GM19467 (cell line): Measurements from ENCODE around the gene C10orf53.
"Not testable (repeated sequence)": the region's sequence is repeated elsewhere in the genome, so short reads cannot be mapped to it uniquely, and the experiment has no call there.

ENCODE experiments used
- ATAC-seq: cut with Tn5 transposase; IDR thresholded peaks from one replicate; pipeline ENCODE4 v1.9.1; 2021; ENCODE audit warnings: mild to moderate bottlenecking, moderate library complexity; ENCODE audit not compliant: unreplicated experiment

Gene C10orf53

GRCh38 chr10:49686651-49687050 is 7.2 kb downstream of the C10orf53 start:
- no peak for ATAC-seq

- ATAC-seq: no peak
Measured at GRCh38 chr10:49688261-49688846, 8.9 kb downstream of the C10orf53 start.

- ATAC-seq: no peak
Measured at GRCh38 chr10:49688920-49689319, 9.5 kb downstream of the C10orf53 start.

- no peak for ATAC-seq
Measured at GRCh38 chr10:49689882-49690510, 10.5 kb downstream of the C10orf53 start.

- ATAC-seq: no peak
Measured at GRCh38 chr10:49690698-49691356, 11.4 kb downstream of the C10orf53 start.

GRCh38 chr10:49691588-49691987 is 12.1 kb downstream of the C10orf53 start:
- no peak for ATAC-seq

- no peak for ATAC-seq
Measured at GRCh38 chr10:49694466-49694865, 15.0 kb downstream of the C10orf53 start.

- no peak for ATAC-seq
Measured at GRCh38 chr10:49696311-49696710, 16.9 kb downstream of the C10orf53 start.

GRCh38 chr10:49698679-49699078 is 19.2 kb downstream of the C10orf53 start:
- ATAC-seq: no peak

GRCh38 chr10:49700211-49700610 is 20.8 kb downstream of the C10orf53 start:
- no peak for ATAC-seq

- no peak for ATAC-seq
Measured at GRCh38 chr10:49700997-49701396, 21.5 kb downstream of the C10orf53 start.

- ATAC-seq: no peak
Measured at GRCh38 chr10:49707585-49707984, 28.1 kb downstream of the C10orf53 start.

GRCh38 chr10:49709934-49710333 is 30.5 kb downstream of the C10orf53 start:
- no peak for ATAC-seq

- ATAC-seq: no peak
Measured at GRCh38 chr10:49710966-49711365, 31.5 kb downstream of the C10orf53 start.

- ATAC-seq: no peak
Measured at GRCh38 chr10:49711481-49711880, 32.0 kb downstream of the C10orf53 start.

- ATAC-seq: no peak
Measured at GRCh38 chr10:49713266-49713665, 33.8 kb downstream of the C10orf53 start.

GRCh38 chr10:49715157-49715556 is 35.7 kb downstream of the C10orf53 start:
- not testable (repeated sequence) for ATAC-seq

GRCh38 chr10:49726593-49726992 is 47.1 kb downstream of the C10orf53 start:
- no peak for ATAC-seq

- no peak for ATAC-seq
Measured at GRCh38 chr10:49733866-49734265, 54.4 kb downstream of the C10orf53 start.

- ATAC-seq: no peak
Measured at GRCh38 chr10:49734676-49735075, 55.2 kb downstream of the C10orf53 start.

- no peak for ATAC-seq
Measured at GRCh38 chr10:49735161-49735560, 55.7 kb downstream of the C10orf53 start.

- ATAC-seq: no peak
Measured at GRCh38 chr10:49735848-49736563, 56.6 kb downstream of the C10orf53 start.
